Right lobe of liver (tissue), 6 donors: ENCODE data around the gene SCMH1. TPM values are rescaled to one million over a fixed set of nuclear protein-coding genes. Genes with fewer than 3 reads are reported as not detected.

Experiments
- ATAC-seq, 4 donors: fragments of 200-7000 bp; cut with Tn5 transposase; one replicate each; pipeline ENCODE4 v1.9.1; 2020; ENCODE audit warnings: mild to moderate bottlenecking in 4 of 4, moderate library complexity in 4 of 4
- DNase-seq, 3 donors: peaks; one replicate each; pipeline ENCODE4 v3.0.0-alpha.2; 2020
- H3K27ac ChIP-seq, 3 donors: fragments of 200-600 bp; one replicate each; pipeline ENCODE4 v1.8.0; 2022
- H3K27me3 ChIP-seq, 2 donors: fragments of 200-600 bp; one replicate each; pipeline ENCODE4 v1.8.0; 2022
- H3K36me3 ChIP-seq, 4 donors: fragments of 200-600 bp; sonication (generic) in 1 of 4; one replicate each; pipeline versions ENCODE4 v1.5.1 to v1.8.0; 2017 to 2022; ENCODE audit warnings: control low read depth in 1 of 4
- H3K4me1 ChIP-seq, 4 donors: fragments of 200-600 bp; sonication (generic) in 1 of 4; one replicate each; pipeline versions ENCODE4 v1.5.1 to v1.8.0; 2017 to 2022; ENCODE audit warnings: control low read depth in 1 of 4
- H3K4me3 ChIP-seq, 3 donors: fragments of 200-600 bp; one replicate each; pipeline ENCODE4 v1.8.0; 2022
- H3K9me3 ChIP-seq, 4 donors: fragments of 200-600 bp; sonication (generic) in 1 of 4; one replicate each; pipeline versions ENCODE4 v1.5.1 to v1.8.0; 2017 to 2022; ENCODE audit warnings: control low read depth in 1 of 4
- POLR2A ChIP-seq: fragments of 450-650 bp; IDR thresholded peaks from one replicate; pipeline ENCODE4 v1.6.1; 2017; ENCODE audit warnings: antibody characterized with exemption, mild to moderate bottlenecking
- WGBS: methylation state at CpG from one replicate; pipeline ENCODE4 v1.1.6; 2018; ENCODE audit warnings: low coverage, low lambda C conversion rate; ENCODE audit not compliant: insufficient coverage; ENCODE audit errors: missing lambda C conversion rate; 5-methylcytosine and 5-hydroxymethylcytosine counted together
- intact Hi-C, 2 donors: fragments of 100-400 bp; cut with DNase I; formaldehyde crosslinking; loops; one replicate each; pipeline versions ENCODE4 v1.11.2 to v1.14.1; 2022
- total RNA-seq, 6 experiments: library from RNA; depleted of rRNA in 2 of 6; stranded (reverse); fragments of >200 nt in 2 of 6; fragmentation: NEBNext Ultra II Directional in 3 of 6; extraction: Animal tissue kit (Norgen Biotek cat#: 25700) in 3 of 6; gene quantifications; one replicate each; pipeline versions ENCODE4 v1.1.0 to v1.2.4, GENCODE V29; 2016 to 2023
- TF ChIP-seq, protein P1 (sequence below), 4 donors: fragments of 200-600 bp in 3 of 4; fragments of 450-650 bp in 1 of 4; IDR thresholded peaks; one replicate each; pipeline versions ENCODE4 v1.5.1 to v1.8.0; 2016 to 2022; ENCODE audit warnings: antibody characterized with exemption in 4 of 4, mild to moderate bottlenecking in 2 of 4
- donor health status: DM: no; HTN: yes; CAD: no.
- donor health status: DM: no; HTN: no; CAD: no.
- donor health status: DM: no; HTN: no; CAD: no.
- donor health status: DM: no; HTN: yes; CAD: no.
- donor health status: DM: no; HTN: yes; CAD: no.

Gene SCMH1
- total RNA-seq, 6 experiments from 2014 or later, result 6.6 to 16.9 (median 13.1) TPM

DNA sequence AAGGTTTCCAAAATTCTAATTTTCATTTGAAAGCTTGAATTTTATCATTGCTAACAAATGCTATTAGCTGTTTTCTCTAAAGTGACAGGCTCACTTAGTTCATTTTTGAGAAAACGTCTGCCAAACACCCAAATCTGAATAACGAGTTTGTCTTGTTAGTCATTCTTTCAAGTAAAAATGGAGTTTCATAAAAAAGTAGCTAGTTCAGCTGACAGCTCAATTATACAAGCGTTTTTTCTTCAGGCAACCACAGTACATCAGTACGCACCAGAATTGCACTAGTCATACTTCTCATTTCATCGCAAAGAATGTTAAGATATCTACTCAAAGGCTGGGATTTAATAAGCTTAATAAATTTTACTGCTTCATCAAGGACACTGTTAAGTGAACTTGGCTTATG lies 148.3 kb downstream of the SCMH1 start:
- no peak overlapping the region for H3K27ac ChIP-seq
- H3K9me3 ChIP-seq, result no peaks in the 10 kb centered on the region
- H3K4me3 ChIP-seq, result no peak overlapping the region
- DNase-seq, result no peak
- TF ChIP-seq, protein P1, sequence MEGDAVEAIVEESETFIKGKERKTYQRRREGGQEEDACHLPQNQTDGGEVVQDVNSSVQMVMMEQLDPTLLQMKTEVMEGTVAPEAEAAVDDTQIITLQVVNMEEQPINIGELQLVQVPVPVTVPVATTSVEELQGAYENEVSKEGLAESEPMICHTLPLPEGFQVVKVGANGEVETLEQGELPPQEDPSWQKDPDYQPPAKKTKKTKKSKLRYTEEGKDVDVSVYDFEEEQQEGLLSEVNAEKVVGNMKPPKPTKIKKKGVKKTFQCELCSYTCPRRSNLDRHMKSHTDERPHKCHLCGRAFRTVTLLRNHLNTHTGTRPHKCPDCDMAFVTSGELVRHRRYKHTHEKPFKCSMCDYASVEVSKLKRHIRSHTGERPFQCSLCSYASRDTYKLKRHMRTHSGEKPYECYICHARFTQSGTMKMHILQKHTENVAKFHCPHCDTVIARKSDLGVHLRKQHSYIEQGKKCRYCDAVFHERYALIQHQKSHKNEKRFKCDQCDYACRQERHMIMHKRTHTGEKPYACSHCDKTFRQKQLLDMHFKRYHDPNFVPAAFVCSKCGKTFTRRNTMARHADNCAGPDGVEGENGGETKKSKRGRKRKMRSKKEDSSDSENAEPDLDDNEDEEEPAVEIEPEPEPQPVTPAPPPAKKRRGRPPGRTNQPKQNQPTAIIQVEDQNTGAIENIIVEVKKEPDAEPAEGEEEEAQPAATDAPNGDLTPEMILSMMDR (IDR thresholded peaks at IDR 0.05), result no peak
- no peak for TF ChIP-seq POLR2A
- WGBS, result 76% methylated on average over 5 of the region's 5 CpGs
- H3K4me1 ChIP-seq, result no peaks in the 10 kb centered on the region
- no peaks in the 10 kb centered on the region for H3K36me3 ChIP-seq
- ATAC-seq, result no peak
- no peaks in the 10 kb centered on the region for H3K27me3 ChIP-seq
- intact Hi-C loops, result no loop called here

DNA sequence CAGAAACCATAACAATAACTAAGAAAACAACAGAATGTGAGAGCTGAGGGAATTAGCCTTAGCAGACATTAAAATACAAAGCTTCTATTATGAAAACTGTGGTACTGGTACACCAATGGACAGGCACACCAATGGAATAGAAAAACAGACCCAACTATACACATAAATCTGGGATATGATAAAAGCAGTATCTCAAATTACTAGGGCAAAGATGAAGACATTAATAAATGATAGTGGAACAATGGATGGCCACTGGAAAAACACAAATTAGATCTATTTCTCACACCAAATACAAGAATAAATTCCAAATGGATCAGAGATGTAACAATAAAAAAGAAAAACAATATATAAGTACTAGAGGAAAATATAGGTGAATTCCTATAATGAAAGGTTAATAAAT lies 155.2 kb downstream of the SCMH1 start:
- Histone ChIP-seq H3K9me3 (no peaks in the 10 kb centered on the region), H3K27ac (no peak overlapping the region), H3K36me3 (no peaks in the 10 kb centered on the region), H3K27me3 (no peaks in the 10 kb centered on the region), H3K4me1 (no peaks in the 10 kb centered on the region), H3K4me3 (no peak overlapping the region)
- TF ChIP-seq, protein P1 (IDR thresholded peaks at IDR 0.05), result no peak
- no peak for TF ChIP-seq POLR2A
- ATAC-seq (no peak), DNase-seq (no peak)
- intact Hi-C loops, result no loop called here

DNA sequence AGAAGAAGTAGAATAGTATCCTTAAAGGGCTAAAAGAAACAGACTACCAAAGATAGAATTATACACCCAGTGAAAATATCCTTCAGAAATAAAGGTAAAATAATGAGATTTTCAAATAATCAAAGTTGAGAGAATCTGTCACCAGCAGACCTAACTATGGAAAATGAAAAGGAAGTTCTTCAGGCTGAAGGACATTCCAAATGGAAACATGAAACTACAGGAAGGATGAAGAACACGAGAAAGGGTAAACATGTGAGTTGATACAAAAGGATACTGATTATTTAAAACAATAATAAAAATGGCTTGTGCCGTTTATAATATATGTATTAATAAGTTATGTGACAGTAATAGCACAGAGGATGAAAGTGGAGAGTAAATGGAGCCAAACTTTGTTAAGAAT lies 163.5 kb downstream of the SCMH1 start:
- H3K9me3 ChIP-seq, result no peaks in the 10 kb centered on the region
- no peaks in the 10 kb centered on the region for H3K27me3 ChIP-seq
- TF ChIP-seq, protein P1 (IDR thresholded peaks at IDR 0.05), result no peak
- TF ChIP-seq POLR2A, result no peak
- ATAC-seq, result no peak
- DNase-seq, result no peak
- intact Hi-C loops, result no loop called here
- H3K36me3 ChIP-seq, result no peaks in the 10 kb centered on the region
- no peaks in the 10 kb centered on the region for H3K4me1 ChIP-seq
- no peak overlapping the region for H3K4me3 ChIP-seq
- WGBS, result 88% methylated on average over 2 of the region's 2 CpGs
- H3K27ac ChIP-seq, result no peak overlapping the region

DNA sequence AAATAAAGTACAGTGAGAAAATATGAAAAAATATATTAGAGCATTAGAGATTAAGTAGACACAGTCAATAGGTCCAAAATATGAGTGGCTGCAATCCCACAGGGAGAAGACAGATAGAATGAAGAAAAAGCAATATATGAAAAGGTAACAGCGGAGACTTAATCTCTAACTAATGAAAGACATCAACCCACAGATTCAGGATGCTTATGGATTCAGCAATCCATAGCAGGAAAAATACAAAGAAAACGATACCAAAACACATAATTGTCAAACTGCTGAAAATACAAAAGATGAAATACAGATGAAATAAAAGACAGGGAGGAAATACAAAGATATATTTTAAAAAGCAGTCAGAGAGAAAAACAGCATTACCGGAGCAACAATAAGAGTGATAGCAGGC lies 163.9 kb downstream of the SCMH1 start:
- no peaks in the 10 kb centered on the region for H3K9me3 ChIP-seq
- no peak overlapping the region for H3K27ac ChIP-seq
- intact Hi-C loops, result no loop called here
- no peak for ATAC-seq
- no peaks in the 10 kb centered on the region for H3K27me3 ChIP-seq
- TF ChIP-seq POLR2A, result no peak
- TF ChIP-seq, protein P1 (IDR thresholded peaks at IDR 0.05), result no peak
- DNase-seq, result no peak
- H3K4me3 ChIP-seq, result no peak overlapping the region
- H3K4me1 ChIP-seq, result no peaks in the 10 kb centered on the region
- 100% methylated on average over 3 of the region's 3 CpGs for WGBS
- H3K36me3 ChIP-seq, result no peaks in the 10 kb centered on the region

DNA sequence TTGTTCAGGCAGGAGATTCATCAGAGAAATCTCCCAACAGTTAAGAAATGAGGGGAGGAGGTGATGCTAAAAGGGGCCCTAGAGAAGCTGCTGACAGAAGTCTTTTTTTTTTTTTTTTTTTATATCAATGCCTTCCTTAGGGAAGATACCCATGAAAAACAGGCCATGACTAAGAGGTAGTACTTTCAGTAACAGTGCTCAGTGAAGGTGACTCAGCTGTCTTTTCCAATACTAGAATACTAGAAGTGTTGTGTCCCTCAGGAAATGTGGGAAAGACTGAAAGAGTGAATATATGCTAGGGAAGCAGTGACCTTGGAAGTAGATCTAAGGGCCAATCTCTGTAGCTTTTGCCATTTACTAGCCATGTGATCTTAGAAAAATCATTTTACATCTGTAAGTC lies 168.1 kb downstream of the SCMH1 start:
- TF ChIP-seq, protein P1 (IDR thresholded peaks at IDR 0.05), result no peak
- no peak for TF ChIP-seq POLR2A
- no peaks in the 10 kb centered on the region for H3K4me1 ChIP-seq
- H3K27ac ChIP-seq, result no peak overlapping the region
- intact Hi-C loops, result no loop called here
- H3K9me3 ChIP-seq, result no peaks in the 10 kb centered on the region
- DNase-seq (no peak), ATAC-seq (no peak)
- peaks cover 0 to 5% (median 0%) of the 10 kb centered on the region in 4 donors for H3K36me3 ChIP-seq
- H3K4me3 ChIP-seq, result no peak overlapping the region
- H3K27me3 ChIP-seq, result no peaks in the 10 kb centered on the region
